ENCODE measurements around the gene GALNT17.
"Not testable (repeated sequence)": the region's sequence is repeated elsewhere in the genome, so short reads cannot be mapped to it uniquely, and the experiment has no call there.

GALNT17 gene

GRCh38 chr7:71235253-71235652 is 103.3 kb downstream of the GALNT17 start:
- FAIRE-seq (no peak), DNase-seq (ENCODE audit: low spot score) (no peak)

GRCh38 chr7:71236230-71237105 is 104.5 kb downstream of the GALNT17 start:
- DNase-seq (ENCODE audit: low spot score) (no peak), FAIRE-seq (no peak)

GRCh38 chr7:71237945-71238344 is 106.0 kb downstream of the GALNT17 start:
- FAIRE-seq (no peak), DNase-seq (ENCODE audit: low spot score) (peak; percentile 36)

GRCh38 chr7:71238581-71239295 is 106.8 kb downstream of the GALNT17 start:
- DNase-seq (ENCODE audit: low spot score) (no peak), FAIRE-seq (no peak)

- FAIRE-seq (no peak), DNase-seq (ENCODE audit: low spot score) (no peak)
These were observed 107.8 kb downstream of the GALNT17 start for GRCh38 chr7:71239586-71240268.

- DNase-seq (ENCODE audit: low spot score) (no peak), FAIRE-seq (no peak)
These were observed 111.9 kb downstream of the GALNT17 start for GRCh38 chr7:71243736-71244410.

- FAIRE-seq (no peak), DNase-seq (ENCODE audit: low spot score) (no peak)
These were observed 113.1 kb downstream of the GALNT17 start for GRCh38 chr7:71245038-71245437.

- FAIRE-seq (no peak), DNase-seq (ENCODE audit: low spot score) (no peak)
These were observed 119.8 kb downstream of the GALNT17 start for GRCh38 chr7:71251706-71252105.

- FAIRE-seq: no peak
These were observed 122.8 kb downstream of the GALNT17 start for GRCh38 chr7:71254751-71255150.

GRCh38 chr7:71255537-71256178 is 123.7 kb downstream of the GALNT17 start:
- DNase-seq (ENCODE audit: low spot score) (no peak), FAIRE-seq (no peak)

More at GRCh38 chr7:71254751-71255150, 122.8 kb downstream of the GALNT17 start:
- DNase-seq (ENCODE audit: low spot score): no peak

GRCh38 chr7:71261066-71261465 is 129.1 kb downstream of the GALNT17 start:
- no peak for DNase-seq (ENCODE audit: low spot score)
- no peak for FAIRE-seq

GRCh38 chr7:71262834-71263233 is 130.9 kb downstream of the GALNT17 start:
- DNase-seq (ENCODE audit: low spot score); FAIRE-seq: not testable (repeated sequence)

- DNase-seq (ENCODE audit: low spot score) (no peak), FAIRE-seq (no peak)
These were observed 132.1 kb downstream of the GALNT17 start for GRCh38 chr7:71264005-71264404.

GRCh38 chr7:71266912-71267311 is 135.0 kb downstream of the GALNT17 start:
- FAIRE-seq (no peak), DNase-seq (ENCODE audit: low spot score) (no peak)

- DNase-seq (ENCODE audit: low spot score) (no peak), FAIRE-seq (no peak)
These were observed 136.0 kb downstream of the GALNT17 start for GRCh38 chr7:71267734-71268469.

- DNase-seq (ENCODE audit: low spot score) (no peak), FAIRE-seq (no peak)
These were observed 138.6 kb downstream of the GALNT17 start for GRCh38 chr7:71270558-71270957.

- FAIRE-seq (no peak), DNase-seq (ENCODE audit: low spot score) (no peak)
These were observed 139.3 kb downstream of the GALNT17 start for GRCh38 chr7:71271203-71271602.

GRCh38 chr7:71272509-71273490 is 140.9 kb downstream of the GALNT17 start:
- DNase-seq (ENCODE audit: low spot score) (no peak), FAIRE-seq (no peak)

- DNase-seq (ENCODE audit: low spot score): no peak
- FAIRE-seq: no peak
These were observed 146.3 kb downstream of the GALNT17 start for GRCh38 chr7:71278257-71278656.
